Stimulated activated CD8-positive, alpha-beta memory T cell treated with anti-CD3 and anti-CD28 coated beads, Interleukin-4, amount 100 ng/mL, for 24 hours (primary cell): ENCODE measurements around the gene CNST.
"Not testable (repeated sequence)": the region's sequence is repeated elsewhere in the genome, so short reads cannot be mapped to it uniquely, and the experiment has no call there.

Experiments used
- DNase-seq: peaks from one replicate; pipeline ENCODE4 v3.0.0-alpha.2; 2020; ENCODE audit warnings: low read depth

The CNST gene

GRCh38 chr1:246711548-246712003 lies 145.3 kb downstream of the CNST start:
- no peak for DNase-seq

- not testable (repeated sequence) for DNase-seq
Measured at GRCh38 chr1:246712428-246712827, 146.2 kb downstream of the CNST start.
